ENCODE results near the gene AGTR1. TPM values are rescaled to one million over a fixed set of nuclear protein-coding genes. Genes with fewer than 3 reads are reported as not detected.

AGTR1 gene
- total and polyA plus RNA-seq, 10 of the 15 experiments (the other 5 are each of a cell fraction or from before 2014, with no cell fraction given): not detected

GRCh38 chr3:148729476-148730055 lies 31.9 kb downstream of the AGTR1 start (continued):
- no peak for TF ChIP-seq SIX5 (IDR thresholded peaks at IDR 0.05; ENCODE audit: low read depth, low read length, severe bottlenecking)
- TF ChIP-seq, protein P1, sequence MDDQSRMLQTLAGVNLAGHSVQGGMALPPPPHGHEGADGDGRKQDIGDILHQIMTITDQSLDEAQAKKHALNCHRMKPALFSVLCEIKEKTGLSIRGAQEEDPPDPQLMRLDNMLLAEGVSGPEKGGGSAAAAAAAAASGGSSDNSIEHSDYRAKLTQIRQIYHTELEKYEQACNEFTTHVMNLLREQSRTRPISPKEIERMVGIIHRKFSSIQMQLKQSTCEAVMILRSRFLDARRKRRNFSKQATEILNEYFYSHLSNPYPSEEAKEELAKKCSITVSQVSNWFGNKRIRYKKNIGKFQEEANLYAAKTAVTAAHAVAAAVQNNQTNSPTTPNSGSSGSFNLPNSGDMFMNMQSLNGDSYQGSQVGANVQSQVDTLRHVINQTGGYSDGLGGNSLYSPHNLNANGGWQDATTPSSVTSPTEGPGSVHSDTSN (IDR thresholded peaks at IDR 0.05; ENCODE audit: insufficient replicate concordance, low read depth, low read length): no peak
- no peak for TF ChIP-seq MTA3 (IDR thresholded peaks at IDR 0.05; ENCODE audit: borderline replicate concordance, low read length)
- no peak for TF ChIP-seq BACH1 (IDR thresholded peaks at IDR 0.05; ENCODE audit: borderline replicate concordance)
- no peak for TF ChIP-seq ZNF217 (IDR thresholded peaks at IDR 0.05)
- TF ChIP-seq, protein P2, sequence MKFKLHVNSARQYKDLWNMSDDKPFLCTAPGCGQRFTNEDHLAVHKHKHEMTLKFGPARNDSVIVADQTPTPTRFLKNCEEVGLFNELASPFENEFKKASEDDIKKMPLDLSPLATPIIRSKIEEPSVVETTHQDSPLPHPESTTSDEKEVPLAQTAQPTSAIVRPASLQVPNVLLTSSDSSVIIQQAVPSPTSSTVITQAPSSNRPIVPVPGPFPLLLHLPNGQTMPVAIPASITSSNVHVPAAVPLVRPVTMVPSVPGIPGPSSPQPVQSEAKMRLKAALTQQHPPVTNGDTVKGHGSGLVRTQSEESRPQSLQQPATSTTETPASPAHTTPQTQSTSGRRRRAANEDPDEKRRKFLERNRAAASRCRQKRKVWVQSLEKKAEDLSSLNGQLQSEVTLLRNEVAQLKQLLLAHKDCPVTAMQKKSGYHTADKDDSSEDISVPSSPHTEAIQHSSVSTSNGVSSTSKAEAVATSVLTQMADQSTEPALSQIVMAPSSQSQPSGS (IDR thresholded peaks at IDR 0.05; ENCODE audit: low read length): no peak
- TF ChIP-seq, protein P3, sequence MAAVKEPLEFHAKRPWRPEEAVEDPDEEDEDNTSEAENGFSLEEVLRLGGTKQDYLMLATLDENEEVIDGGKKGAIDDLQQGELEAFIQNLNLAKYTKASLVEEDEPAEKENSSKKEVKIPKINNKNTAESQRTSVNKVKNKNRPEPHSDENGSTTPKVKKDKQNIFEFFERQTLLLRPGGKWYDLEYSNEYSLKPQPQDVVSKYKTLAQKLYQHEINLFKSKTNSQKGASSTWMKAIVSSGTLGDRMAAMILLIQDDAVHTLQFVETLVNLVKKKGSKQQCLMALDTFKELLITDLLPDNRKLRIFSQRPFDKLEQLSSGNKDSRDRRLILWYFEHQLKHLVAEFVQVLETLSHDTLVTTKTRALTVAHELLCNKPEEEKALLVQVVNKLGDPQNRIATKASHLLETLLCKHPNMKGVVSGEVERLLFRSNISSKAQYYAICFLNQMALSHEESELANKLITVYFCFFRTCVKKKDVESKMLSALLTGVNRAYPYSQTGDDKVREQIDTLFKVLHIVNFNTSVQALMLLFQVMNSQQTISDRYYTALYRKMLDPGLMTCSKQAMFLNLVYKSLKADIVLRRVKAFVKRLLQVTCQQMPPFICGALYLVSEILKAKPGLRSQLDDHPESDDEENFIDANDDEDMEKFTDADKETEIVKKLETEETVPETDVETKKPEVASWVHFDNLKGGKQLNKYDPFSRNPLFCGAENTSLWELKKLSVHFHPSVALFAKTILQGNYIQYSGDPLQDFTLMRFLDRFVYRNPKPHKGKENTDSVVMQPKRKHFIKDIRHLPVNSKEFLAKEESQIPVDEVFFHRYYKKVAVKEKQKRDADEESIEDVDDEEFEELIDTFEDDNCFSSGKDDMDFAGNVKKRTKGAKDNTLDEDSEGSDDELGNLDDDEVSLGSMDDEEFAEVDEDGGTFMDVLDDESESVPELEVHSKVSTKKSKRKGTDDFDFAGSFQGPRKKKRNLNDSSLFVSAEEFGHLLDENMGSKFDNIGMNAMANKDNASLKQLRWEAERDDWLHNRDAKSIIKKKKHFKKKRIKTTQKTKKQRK (IDR thresholded peaks at IDR 0.05; ENCODE audit: low read depth, low read length): no peak
